B cell (primary cell): ENCODE measurements around the gene ZFP36L1. TPM values are rescaled to one million over a fixed set of nuclear protein-coding genes. Genes with fewer than 3 reads are reported as not detected.

Experiments
- ATAC-seq: fragments of 200-7000 bp; cut with Tn5 transposase; one replicate; pipeline ENCODE4 v1.10.0; 2021; ENCODE audit warnings: low read depth, mild to moderate bottlenecking, moderate number of reproducible peaks, moderate library complexity
- CTCF ChIA-PET: fragments of 350-600 bp; sonication (Branson Sonifier 250); formaldehyde crosslinking; loops from one replicate; lab custom pipeline; 2021; ENCODE audit warnings: antibody characterized with exemption, inconsistent platforms; lab: Charles Lee
- POLR2A ChIA-PET: fragments of 350-600 bp; sonication (Branson Sonifier 250); formaldehyde crosslinking; loops from one replicate; lab custom pipeline; 2021; ENCODE audit warnings: antibody characterized with exemption; lab: Charles Lee
- DNase-seq: peaks from one replicate; pipeline ENCODE4 v3.0.0; 2013
- H2AFZ ChIP-seq: 2 replicates; pipeline ENCODE4 v1.6.1; 2012; ENCODE audit warnings: mild to moderate bottlenecking, low read depth, low read length; ENCODE audit not compliant: insufficient read depth, poor library complexity, severe bottlenecking
- H3K27ac ChIP-seq, 2 donors: 1 replicate in 1 of 2; 2 replicates in 1 of 2; pipeline ENCODE4 v1.5.1; 2012 to 2013; ENCODE audit warnings: low read length in 2 of 2, mild to moderate bottlenecking in 2 of 2, moderate library complexity in 1 of 2
- H3K27me3 ChIP-seq, 4 experiments: fragments of 200-600 bp in 1 of 4; sonication (generic) in 1 of 4; replicated peaks in 1 of 4; 1 replicate in 2 of 4; 2 replicates in 2 of 4; pipeline versions ENCODE4 v1.6.1 to v1.7.0; 2013 to 2016; ENCODE audit warnings: low read length in 3 of 4, mild to moderate bottlenecking in 2 of 4, mixed read lengths in 1 of 4, moderate library complexity in 1 of 4; ENCODE audit not compliant: insufficient read depth in 4 of 4, control insufficient read depth in 3 of 4; ENCODE audit errors: control extremely low read depth in 1 of 4
- H3K36me3 ChIP-seq, 2 experiments: replicated peaks in 1 of 2; 1 replicate in 1 of 2; 2 replicates in 1 of 2; pipeline versions ENCODE4 v1.6.1 to v1.7.1; 2013; ENCODE audit warnings: low read length in 1 of 2; ENCODE audit not compliant: insufficient read depth in 2 of 2, control insufficient read depth in 1 of 2; ENCODE audit errors: control extremely low read depth in 1 of 2, extremely low read depth in 1 of 2
- H3K4me1 ChIP-seq, 2 donors: fragments of 200-600 bp in 1 of 2; sonication (generic) in 1 of 2; 1 replicate in 1 of 2; 2 replicates in 1 of 2; pipeline versions ENCODE4 v1.5.1 to v1.6.1; 2013 to 2017; ENCODE audit warnings: low read length in 2 of 2; ENCODE audit not compliant: control insufficient read depth in 2 of 2, insufficient read depth in 2 of 2
- H3K4me2 ChIP-seq: replicated peaks from 2 replicates; pipeline ENCODE3; 2012; ENCODE audit warnings: mild to moderate bottlenecking, low read depth, low read length; ENCODE audit not compliant: poor library complexity, severe bottlenecking
- H3K4me3 ChIP-seq, 5 experiments: fragments of 200-600 bp in 1 of 5; sonication (generic) in 1 of 5; 1 replicate in 3 of 5; 2 replicates in 2 of 5; pipeline versions ENCODE4 v1.5.1 to v1.7.0; 2011 to 2016; ENCODE audit warnings: low read length in 4 of 5, mild to moderate bottlenecking in 4 of 5, low read depth in 2 of 5, control low read depth in 1 of 5, moderate library complexity in 1 of 5; ENCODE audit not compliant: insufficient read depth in 1 of 5; ENCODE audit errors: control extremely low read depth in 1 of 5, extremely low read depth in 1 of 5
- H3K79me2 ChIP-seq: fragments of 200-600 bp; sonication (generic); one replicate; pipeline ENCODE4 v1.6.0; 2016; ENCODE audit warnings: low read length; ENCODE audit not compliant: control insufficient read depth, insufficient read depth
- H3K9ac ChIP-seq: fragments of 200-600 bp; sonication (generic); 2 replicates; pipeline ENCODE4 v1.6.1; 2017; ENCODE audit warnings: mild to moderate bottlenecking, low read length, moderate library complexity
- H3K9me3 ChIP-seq, 3 donors: one replicate each; pipeline versions ENCODE4 v1.6.1 to v1.7.1; 2013; ENCODE audit warnings: low read length in 2 of 3; ENCODE audit not compliant: control insufficient read depth in 2 of 3, insufficient read depth in 1 of 3; ENCODE audit errors: control extremely low read depth in 1 of 3
- H4K20me1 ChIP-seq: 2 replicates; pipeline ENCODE4 v1.6.0; 2012; ENCODE audit warnings: mild to moderate bottlenecking, low read length; ENCODE audit not compliant: insufficient read depth, control insufficient read depth, poor library complexity, severe bottlenecking
- H3K27ac Mint-ChIP-seq: one replicate; pipeline ENCODE4 v1.8.0; 2021; ENCODE audit warnings: mixed read lengths
- H3K27me3 Mint-ChIP-seq: one replicate; pipeline ENCODE4 v1.8.0; 2021; ENCODE audit warnings: mixed read lengths
- H3K4me1 Mint-ChIP-seq: one replicate; pipeline ENCODE4 v1.8.0; 2021; ENCODE audit warnings: mixed read lengths
- H3K4me3 Mint-ChIP-seq: one replicate; pipeline ENCODE4 v1.8.0; 2021; ENCODE audit warnings: mixed read lengths
- H3K9me3 Mint-ChIP-seq: one replicate; pipeline ENCODE4 v1.8.0; 2022; ENCODE audit warnings: mixed read lengths; ENCODE audit not compliant: insufficient read depth
- EZH2 ChIP-seq: IDR thresholded peaks from 2 replicates; pipeline ENCODE4 v1.6.1; 2012; ENCODE audit warnings: borderline replicate concordance, low read depth, mild to moderate bottlenecking, moderate library complexity, low read length; ENCODE audit not compliant: insufficient read depth, poor library complexity, severe bottlenecking
- WGBS: methylation state at CpG from one replicate; pipeline ENCODE4 v1.1.5; 2013; ENCODE audit warnings: missing lambda C conversion rate; ENCODE audit not compliant: insufficient coverage; 5-methylcytosine and 5-hydroxymethylcytosine counted together
- intact Hi-C: fragments of 100-400 bp; cut with micrococcal nuclease; formaldehyde crosslinking; loops from one replicate; pipeline ENCODE4 v1.10.0; 2022
- polyA plus RNA-seq: library from polyadenylated mRNA; depleted of rRNA; stranded (reverse); fragments of >200 nt; gene quantifications from 2 replicates; pipeline ENCODE4 v1.2.3, GENCODE V29; 2012
- total RNA-seq, 2 donors: library from RNA; stranded (reverse); fragments of 120-200 nt in 1 of 2; gene quantifications; 1 replicate in 1 of 2; 2 replicates in 1 of 2; pipeline versions ENCODE4 v1.2.3 to v1.2.4, GENCODE V29; 2013 to 2022
- TF ChIP-seq, protein P1 (sequence below): fragments of 200-600 bp; IDR thresholded peaks from one replicate; pipeline ENCODE4 v1.8.0; 2022; ENCODE audit warnings: antibody characterized with exemption, mild to moderate bottlenecking

ZFP36L1 gene
- total and polyA plus RNA-seq, 2 donors (not counting 1 experiment from before 2014, with no cell fraction given) = 572 to 983 TPM

DNA sequence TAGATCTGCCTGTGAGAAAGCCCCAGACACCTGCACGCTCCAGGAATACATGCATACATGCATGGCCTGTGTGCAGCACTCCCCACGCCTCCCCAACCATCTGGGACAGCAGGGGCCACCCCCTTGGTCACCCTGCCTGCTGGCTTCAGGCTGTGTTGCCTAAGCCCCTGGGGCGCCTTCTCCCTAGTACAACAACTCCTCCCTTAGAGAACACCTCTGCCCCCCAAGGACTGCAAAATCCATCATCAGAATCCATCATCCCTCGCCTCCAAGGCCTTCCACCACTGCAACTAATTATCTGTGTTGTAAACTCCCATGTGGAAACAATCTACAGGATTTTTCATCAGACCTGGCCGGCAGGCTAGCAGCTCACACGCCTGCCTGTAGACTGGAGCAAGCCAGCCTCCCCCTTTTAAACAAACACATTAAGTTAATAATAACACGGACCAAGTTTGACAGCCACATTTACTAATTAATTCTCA, 36.8 kb downstream of the ZFP36L1 start:
- Histone ChIP-seq H3K4me2 (no peak overlapping the region), H3K9ac (no peak overlapping the region), H3K36me3 (no peaks in the 10 kb centered on the region), H3K27me3 (no peaks in the 10 kb centered on the region), H3K27ac (no peak overlapping the region), H4K20me1 (no peaks in the 10 kb centered on the region), H3K4me1 (peaks cover 27% of the 10 kb centered on the region in 2 donors), H2AFZ (no peak overlapping the region), H3K9me3 (no peaks in the 10 kb centered on the region), H3K4me3 (no peak overlapping the region), H3K79me2 (no peaks in the 10 kb centered on the region)
- Mint-ChIP-seq H3K27me3 (no peaks in the 10 kb centered on the region), H3K4me1 (peaks cover 23% of the 10 kb centered on the region), H3K4me3 (no peak overlapping the region), H3K9me3 (no peaks in the 10 kb centered on the region), H3K27ac (no peak overlapping the region)
- ChIA-PET POLR2A (interaction anchor here (0.6 to 1.3 kb wide), 2 partner anchors 73 to 485 kb away, joined by 6 to 7 read pairs; no protein-coding TSS in a partner anchor), CTCF (interaction anchor here (1.3 kb wide), 1 partner anchor 23 kb away, joined by 4 read pairs; no protein-coding TSS in a partner anchor)
- intact Hi-C loops = no loop called here
- DNase-seq (no peak), ATAC-seq (no peak)
- 74% methylated on average over 6 of the region's 7 CpGs for WGBS
- TF ChIP-seq EZH2 = no peak
- TF ChIP-seq, protein P1, sequence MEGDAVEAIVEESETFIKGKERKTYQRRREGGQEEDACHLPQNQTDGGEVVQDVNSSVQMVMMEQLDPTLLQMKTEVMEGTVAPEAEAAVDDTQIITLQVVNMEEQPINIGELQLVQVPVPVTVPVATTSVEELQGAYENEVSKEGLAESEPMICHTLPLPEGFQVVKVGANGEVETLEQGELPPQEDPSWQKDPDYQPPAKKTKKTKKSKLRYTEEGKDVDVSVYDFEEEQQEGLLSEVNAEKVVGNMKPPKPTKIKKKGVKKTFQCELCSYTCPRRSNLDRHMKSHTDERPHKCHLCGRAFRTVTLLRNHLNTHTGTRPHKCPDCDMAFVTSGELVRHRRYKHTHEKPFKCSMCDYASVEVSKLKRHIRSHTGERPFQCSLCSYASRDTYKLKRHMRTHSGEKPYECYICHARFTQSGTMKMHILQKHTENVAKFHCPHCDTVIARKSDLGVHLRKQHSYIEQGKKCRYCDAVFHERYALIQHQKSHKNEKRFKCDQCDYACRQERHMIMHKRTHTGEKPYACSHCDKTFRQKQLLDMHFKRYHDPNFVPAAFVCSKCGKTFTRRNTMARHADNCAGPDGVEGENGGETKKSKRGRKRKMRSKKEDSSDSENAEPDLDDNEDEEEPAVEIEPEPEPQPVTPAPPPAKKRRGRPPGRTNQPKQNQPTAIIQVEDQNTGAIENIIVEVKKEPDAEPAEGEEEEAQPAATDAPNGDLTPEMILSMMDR = no peak

DNA sequence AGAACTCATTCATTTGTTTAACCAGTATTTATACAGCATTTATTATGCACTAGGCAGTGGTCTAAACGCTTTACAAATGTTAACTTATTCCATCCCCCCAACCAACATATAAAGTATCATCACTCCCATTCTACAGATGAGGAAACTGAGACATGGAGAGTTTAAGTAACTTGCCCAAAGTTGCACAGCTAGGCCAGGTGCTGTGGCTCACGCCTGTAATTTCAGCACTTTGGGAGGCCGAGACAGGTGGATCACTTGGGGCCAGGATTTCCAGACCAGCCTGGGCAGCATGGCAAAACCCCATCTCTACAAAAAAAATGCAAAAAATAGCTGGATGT, 37.9 kb downstream of the ZFP36L1 start:
- Histone ChIP-seq H3K27me3 (no peaks in the 10 kb centered on the region), H3K9me3 (no peaks in the 10 kb centered on the region), H4K20me1 (no peaks in the 10 kb centered on the region), H3K4me2 (no peak overlapping the region), H3K4me1 (peaks cover 27% of the 10 kb centered on the region in 2 donors), H3K27ac (no peak overlapping the region), H3K4me3 (no peak overlapping the region), H2AFZ (no peak overlapping the region), H3K36me3 (no peaks in the 10 kb centered on the region), H3K79me2 (no peaks in the 10 kb centered on the region), H3K9ac (no peak overlapping the region)
- ChIA-PET POLR2A (no interaction called here), CTCF (interaction anchor here (0.7 to 1.0 kb wide), 2 partner anchors 31 to 53 kb away, joined by 3 read pairs; no protein-coding TSS in a partner anchor)
- H3K27ac Mint-ChIP-seq = no peak overlapping the region
- intact Hi-C loops = no loop called here
- DNase-seq (no peak), ATAC-seq (no peak)
- 100% methylated on average over 2 of the region's 3 CpGs for WGBS
- H3K9me3 Mint-ChIP-seq = no peaks in the 10 kb centered on the region
- H3K4me3 Mint-ChIP-seq = no peak overlapping the region
- TF ChIP-seq, protein P1 = no peak
- no peak for TF ChIP-seq EZH2
- peaks cover 23% of the 10 kb centered on the region for H3K4me1 Mint-ChIP-seq
- H3K27me3 Mint-ChIP-seq = no peaks in the 10 kb centered on the region
